Liver (tissue), 9 donors: Measurements from ENCODE around the gene FBXW9. TPM values are rescaled to one million over a fixed set of nuclear protein-coding genes. Genes with fewer than 3 reads are reported as not detected.

Source experiments
- DNase-seq: peaks from one replicate; pipeline ENCODE4 v3.0.0-alpha.2; 2017; ENCODE audit warnings: low spot score
- H3K27ac ChIP-seq, 2 donors: one replicate each; pipeline ENCODE4 v1.7.0; 2013; ENCODE audit warnings: inconsistent platforms in 2 of 2, low read length in 2 of 2, control low read depth in 1 of 2, low read depth in 1 of 2, mild to moderate bottlenecking in 1 of 2
- H3K27me3 ChIP-seq, 4 donors: one replicate each; pipeline versions ENCODE4 v1.6.1 to v1.7.0; 2013; ENCODE audit warnings: low read length in 3 of 4, inconsistent platforms in 1 of 4, mild to moderate bottlenecking in 1 of 4, moderate library complexity in 1 of 4; ENCODE audit not compliant: control insufficient read depth in 4 of 4, insufficient read depth in 4 of 4
- H3K36me3 ChIP-seq, 4 donors: one replicate each; pipeline versions ENCODE4 v1.6.1 to v1.7.0; 2013; ENCODE audit warnings: low read length in 3 of 4, mild to moderate bottlenecking in 3 of 4, low read depth in 1 of 4, moderate library complexity in 1 of 4; ENCODE audit not compliant: control insufficient read depth in 4 of 4, insufficient read depth in 3 of 4
- H3K4me1 ChIP-seq, 4 donors: one replicate each; pipeline versions ENCODE4 v1.6.1 to v1.7.0; 2013; ENCODE audit warnings: low read length in 3 of 4, mild to moderate bottlenecking in 3 of 4, moderate library complexity in 1 of 4; ENCODE audit not compliant: control insufficient read depth in 4 of 4, insufficient read depth in 4 of 4
- H3K4me3 ChIP-seq, 3 donors: one replicate each; pipeline versions ENCODE4 v1.6.1 to v1.7.0; 2013; ENCODE audit warnings: low read length in 3 of 3, control low read depth in 1 of 3, low read depth in 1 of 3, mild to moderate bottlenecking in 1 of 3
- H3K9ac ChIP-seq, 2 donors: one replicate each; pipeline ENCODE4 v1.7.0; 2013; ENCODE audit warnings: low read length in 2 of 2, mild to moderate bottlenecking in 2 of 2, moderate library complexity in 2 of 2, control low read depth in 1 of 2, low read depth in 1 of 2
- H3K9me3 ChIP-seq, 4 donors: one replicate each; pipeline versions ENCODE4 v1.6.1 to v1.7.0; 2013; ENCODE audit warnings: low read length in 3 of 4; ENCODE audit not compliant: control insufficient read depth in 4 of 4
- ATF3 ChIP-seq: IDR thresholded peaks from 2 replicates; pipeline ENCODE4 v1.6.1; 2016; ENCODE audit warnings: antibody characterized with exemption
- CTCF ChIP-seq: fragments of 150-350 bp; IDR thresholded peaks from 2 replicates; pipeline ENCODE4 v1.5.1; 2017; ENCODE audit warnings: improper control_type of control experiment, low read depth, low read length; ENCODE audit not compliant: missing input control
- FOXA1 ChIP-seq: IDR thresholded peaks from 2 replicates; pipeline ENCODE4 v1.6.1; 2016; ENCODE audit warnings: antibody characterized with exemption
- FOXA2 ChIP-seq: IDR thresholded peaks from 2 replicates; pipeline ENCODE4 v1.6.1; 2016; ENCODE audit warnings: antibody characterized with exemption
- GABPA ChIP-seq, 2 donors: IDR thresholded peaks in 1 of 2; conservative IDR thresholded peaks in 1 of 2; 2 replicates each; pipeline ENCODE4 v1.6.1; 2016; ENCODE audit warnings: antibody characterized with exemption in 2 of 2, mild to moderate bottlenecking in 1 of 2, moderate library complexity in 1 of 2
- HNF4G ChIP-seq: IDR thresholded peaks from 2 replicates; pipeline ENCODE4 v1.6.1; 2016; ENCODE audit warnings: antibody characterized with exemption
- JUND ChIP-seq, 2 donors: IDR thresholded peaks; 2 replicates each; pipeline ENCODE4 v1.6.1; 2016; ENCODE audit warnings: antibody characterized with exemption in 2 of 2
- MAX ChIP-seq: IDR thresholded peaks from 2 replicates; pipeline ENCODE4 v1.6.1; 2016; ENCODE audit warnings: antibody characterized with exemption
- NR2F2 ChIP-seq: IDR thresholded peaks from 2 replicates; pipeline ENCODE4 v1.6.1; 2016; ENCODE audit warnings: antibody characterized with exemption
- RAD21 ChIP-seq, 2 donors: IDR thresholded peaks; 2 replicates each; pipeline ENCODE4 v1.6.1; 2016; ENCODE audit warnings: antibody characterized with exemption in 2 of 2, mild to moderate bottlenecking in 2 of 2
- REST ChIP-seq: IDR thresholded peaks from 2 replicates; pipeline ENCODE4 v1.6.1; 2016; ENCODE audit warnings: antibody characterized with exemption, mild to moderate bottlenecking
- RXRA ChIP-seq, 2 donors: IDR thresholded peaks; 2 replicates each; pipeline ENCODE4 v1.6.1; 2017 to 2018; ENCODE audit warnings: antibody characterized with exemption in 2 of 2, mild to moderate bottlenecking in 1 of 2
- YY1 ChIP-seq: IDR thresholded peaks from 2 replicates; pipeline ENCODE4 v1.6.1; 2016; ENCODE audit warnings: antibody characterized with exemption, mild to moderate bottlenecking
- ZBTB33 ChIP-seq: IDR thresholded peaks from 2 replicates; pipeline ENCODE4 v1.6.1; 2016; ENCODE audit warnings: antibody characterized with exemption
- WGBS: extraction: QIAGEN DNeasy Blood & Tissue Kit; methylation state at CpG from one replicate; pipeline ENCODE4 v1.1.7; 2013; 5-methylcytosine and 5-hydroxymethylcytosine counted together
- polyA plus RNA-seq, 2 donors: library from polyadenylated mRNA; stranded (reverse) in 1 of 2; unstranded in 1 of 2; fragments of 200-250 nt in 1 of 2; fragments of >200 nt in 1 of 2; fragmentation: Nextera tagmentation in 1 of 2; extraction: Ambion mirVana in 1 of 2; gene quantifications; one replicate each; pipeline versions ENCODE4 v1.2.1 to v1.2.3, GENCODE V29; 2013 to 2015
- total RNA-seq, 2 donors: library from RNA; depleted of rRNA; stranded (reverse); fragments of >200 nt; gene quantifications; one replicate each; pipeline ENCODE4 v1.2.3, GENCODE V29; 2014
- donor health status: healthy.
- donor health status: healthy.
- donor health status: healthy.
- donor health status: healthy.
- donor health status: healthy.

FBXW9 gene
- total and polyA plus RNA-seq, 4 donors, result 2.3 to 4.0 (median 3.0) TPM

- peak within 1 kb of the TSS; percentile 17 to 84 for H3K9ac ChIP-seq
- peak within 1 kb of the TSS; percentile 49 to 98 (median 73) for H3K4me3 ChIP-seq
- DNase-seq, result peak; percentile 64
- no peak for TF ChIP-seq CTCF
- TF ChIP-seq RAD21 (IDR thresholded peaks at IDR 0.05), result no peak
- no peak for TF ChIP-seq REST
- TF ChIP-seq MAX, result peak; percentile 70
- peak in 1 of 2 donors; percentile 32 for TF ChIP-seq GABPA (IDR thresholded peaks at IDR 0.05 in 1 of 2, conservative IDR thresholded peaks at IDR 0.05 in 1 of 2)
- no peak for TF ChIP-seq RXRA (IDR thresholded peaks at IDR 0.05)
- TF ChIP-seq JUND (IDR thresholded peaks at IDR 0.05), result no peak
- no peak for TF ChIP-seq FOXA1
- TF ChIP-seq ZBTB33, result no peak
- peaks cover 0 to 4% (median 3%) of the 10 kb centered on the region in 4 donors for H3K36me3 ChIP-seq
- H3K27me3 ChIP-seq, result no peaks in the 10 kb centered on the region
- peaks cover 6 to 54% (median 39%) of the 10 kb centered on the region in 4 donors for H3K4me1 ChIP-seq
- peak within 1 kb of the TSS; percentile 21 to 76 for H3K27ac ChIP-seq
- no peaks in the 10 kb centered on the region for H3K9me3 ChIP-seq
- WGBS, result 13% methylated on average over 28 of the region's 28 CpGs
These were observed 27.4 kb upstream of the FBXW9 start, which contains the start of gene TNPO2 for GRCh38 chr19:12723641-12724426. TNPO2 (minus strand) TSS chr19:12723932; CDS start chr19:12720977, 2,955 bp downstream.

GRCh38 chr19:12723381-12723640 is 26.9 kb upstream of the FBXW9 start:
- Histone ChIP-seq H3K27me3 (no peaks in the 10 kb centered on the region), H3K4me1 (peaks cover 6 to 49% (median 34%) of the 10 kb centered on the region in 4 donors), H3K4me3 (peak overlapping the region; percentile 49 to 98 (median 73)), H3K9ac (peak overlapping the region; percentile 15 to 69), H3K27ac (peak overlapping the region; percentile 14 to 21), H3K9me3 (no peaks in the 10 kb centered on the region), H3K36me3 (peaks cover 0 to 6% (median 3%) of the 10 kb centered on the region in 4 donors)
- DNase-seq, result no peak
- no peak for TF ChIP-seq ATF3
- no peak for TF ChIP-seq NR2F2
- TF ChIP-seq YY1, result no peak
- no peak for TF ChIP-seq FOXA2
- no peak for TF ChIP-seq HNF4G
- WGBS, result 7% methylated on average over 7 of the region's 7 CpGs
